Measurements from ENCODE around the gene TNS3.
A peak's percentile ranks its signal among the peaks of the same experiment; 100 is the strongest.

TNS3 gene

GRCh38 chr7:47580811-47581331 is 1.0 kb downstream of the TNS3 start:
- DNase-seq = peak; percentile 51

GRCh38 chr7:47580175-47580706 is 1.7 kb downstream of the TNS3 start:
- DNase-seq = no peak

DNA sequence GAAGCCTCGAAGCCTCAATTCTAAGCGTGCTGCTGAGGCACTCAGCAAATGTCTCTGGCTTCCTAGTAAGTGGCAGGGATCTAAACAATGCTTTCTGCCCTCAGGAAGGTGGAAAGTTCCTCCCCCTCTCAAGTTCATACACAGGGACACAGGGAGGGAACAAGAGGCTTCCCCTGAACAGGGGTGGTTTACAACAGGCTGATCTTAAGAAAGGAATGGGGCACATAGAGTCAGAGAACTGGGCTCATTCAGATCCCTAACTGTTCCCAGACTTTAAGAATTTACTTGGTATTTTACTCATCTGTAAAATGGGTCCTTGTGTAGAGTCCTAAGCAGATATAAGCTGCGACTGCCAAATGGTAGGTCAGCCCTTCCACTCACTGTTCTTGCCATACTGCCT is 2.5 kb downstream of the TNS3 start:
- no peak for DNase-seq

DNA sequence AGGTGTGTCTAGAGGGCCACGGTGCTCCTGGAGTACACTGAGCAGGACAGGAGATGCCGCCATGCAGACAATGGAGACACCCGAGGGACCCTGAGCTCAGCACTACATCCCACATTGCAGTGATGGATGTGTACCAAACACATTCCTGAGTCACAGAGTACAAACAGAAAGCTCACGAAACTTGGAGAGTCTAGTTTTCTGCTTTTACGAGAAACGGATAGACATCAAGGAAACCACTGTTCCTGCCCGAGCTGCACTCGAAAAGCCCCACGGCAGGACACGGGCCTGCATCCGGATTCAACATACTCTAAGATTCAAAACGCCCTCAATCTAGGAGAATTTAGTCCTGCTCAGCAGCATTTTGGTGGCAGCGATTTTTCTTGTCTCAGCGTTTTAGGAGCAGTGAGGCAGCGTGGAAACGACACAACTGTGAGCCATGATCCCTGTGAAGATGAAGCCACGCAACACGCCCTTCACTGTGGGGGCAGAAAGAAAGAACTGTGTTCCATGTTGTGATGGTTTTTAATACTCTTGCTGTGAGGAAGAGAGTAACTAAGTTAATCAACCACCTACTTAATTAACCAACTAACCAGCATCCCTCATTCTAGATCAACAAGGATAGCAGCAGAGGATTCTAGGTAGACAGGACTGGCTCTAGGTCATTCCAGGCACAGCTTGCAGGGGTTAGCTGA is 3.2 kb downstream of the TNS3 start:
- peak; percentile 81 for DNase-seq

DNA sequence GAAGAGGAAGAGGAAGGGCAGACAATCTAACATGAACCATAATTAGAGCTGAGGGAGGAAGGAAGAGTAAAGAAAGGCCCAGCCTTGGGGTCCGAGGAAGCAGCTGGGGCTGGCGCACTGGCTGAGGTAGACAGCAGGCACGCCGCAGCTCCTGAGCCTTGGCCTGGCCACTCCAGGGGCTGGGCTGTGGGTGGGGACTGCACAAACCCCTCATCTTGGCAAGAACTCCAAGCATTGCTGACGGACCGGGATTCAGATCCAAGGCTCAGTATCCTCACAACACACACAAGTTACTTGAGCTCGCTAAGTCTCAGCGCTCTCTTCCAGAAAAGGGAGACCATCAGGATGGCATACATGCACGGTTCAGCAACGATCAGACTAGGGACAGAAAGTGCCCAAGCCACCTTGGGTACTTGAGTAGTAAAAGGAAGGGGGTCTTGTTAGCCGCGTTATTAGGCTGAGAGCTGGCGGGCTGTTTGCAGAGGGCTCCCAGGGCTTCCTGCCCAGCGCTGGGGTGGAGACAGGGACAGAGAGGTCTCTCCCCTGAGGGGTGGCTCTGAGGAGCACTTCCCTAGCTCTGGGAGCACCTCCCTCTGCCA is 4.5 kb downstream of the TNS3 start:
- DNase-seq = no peak

DNA sequence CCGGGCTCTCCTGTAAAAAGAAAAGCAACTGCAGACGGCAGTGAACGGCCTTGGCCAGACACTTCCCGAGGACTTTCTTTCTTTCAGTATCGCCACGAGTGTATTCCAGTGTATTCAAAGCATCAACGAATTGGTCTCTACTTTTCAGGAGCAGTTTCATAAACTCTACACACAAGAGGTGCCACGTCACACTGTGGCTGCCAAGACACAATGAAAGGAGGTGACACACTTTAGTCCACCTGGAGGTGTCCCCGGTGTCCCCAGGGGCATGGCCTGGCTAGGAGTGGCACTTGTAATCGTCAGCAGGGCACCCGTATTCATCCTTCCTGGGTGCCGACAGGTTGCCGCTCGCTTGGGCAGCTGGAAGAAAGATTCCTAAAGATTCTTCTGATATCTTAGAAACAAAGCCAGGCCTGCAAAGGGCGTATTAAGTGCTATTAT is 5.0 kb downstream of the TNS3 start:
- DNase-seq = no peak

- no peak for DNase-seq
Observed at GRCh38 chr7:47576031-47576865, 5.7 kb downstream of the TNS3 start.

DNA sequence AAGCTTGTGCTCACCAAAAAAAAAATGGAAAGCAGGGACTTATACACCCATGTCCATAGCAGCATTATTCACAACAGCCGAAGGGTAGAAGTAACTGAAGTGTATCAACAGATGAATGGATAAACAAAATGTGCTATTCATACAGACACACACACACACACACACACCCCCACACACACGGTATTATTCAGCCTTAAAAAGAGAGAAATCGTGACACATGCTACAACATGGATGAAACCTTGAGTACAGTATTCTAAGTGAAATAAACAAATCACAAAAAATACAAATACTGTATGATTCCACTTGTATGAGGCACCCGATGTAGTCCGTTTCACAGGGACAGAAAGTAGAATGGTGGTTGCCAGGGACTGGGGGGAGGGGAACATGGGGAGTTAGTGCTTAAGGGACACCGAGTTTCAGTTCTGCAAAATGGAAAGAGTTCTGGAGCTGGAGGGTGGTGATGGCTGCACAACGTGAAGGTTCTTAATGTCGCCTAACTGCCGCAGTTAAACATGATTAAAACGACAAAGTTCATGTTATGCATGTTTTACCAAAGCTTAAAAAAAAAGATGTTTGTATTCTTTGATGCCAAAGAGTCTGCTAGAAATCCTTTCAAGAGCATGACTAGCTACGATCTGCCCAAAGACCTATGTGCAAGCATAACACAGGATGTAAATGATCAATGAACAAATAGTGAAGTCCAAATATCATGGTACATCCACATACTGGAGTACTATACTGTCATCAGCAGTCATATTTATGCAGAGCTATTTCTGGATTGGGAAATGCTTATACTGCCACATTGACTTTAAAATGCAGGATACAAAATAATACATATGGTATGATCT is 7.2 kb downstream of the TNS3 start:
- peak; percentile 94 for DNase-seq

DNA sequence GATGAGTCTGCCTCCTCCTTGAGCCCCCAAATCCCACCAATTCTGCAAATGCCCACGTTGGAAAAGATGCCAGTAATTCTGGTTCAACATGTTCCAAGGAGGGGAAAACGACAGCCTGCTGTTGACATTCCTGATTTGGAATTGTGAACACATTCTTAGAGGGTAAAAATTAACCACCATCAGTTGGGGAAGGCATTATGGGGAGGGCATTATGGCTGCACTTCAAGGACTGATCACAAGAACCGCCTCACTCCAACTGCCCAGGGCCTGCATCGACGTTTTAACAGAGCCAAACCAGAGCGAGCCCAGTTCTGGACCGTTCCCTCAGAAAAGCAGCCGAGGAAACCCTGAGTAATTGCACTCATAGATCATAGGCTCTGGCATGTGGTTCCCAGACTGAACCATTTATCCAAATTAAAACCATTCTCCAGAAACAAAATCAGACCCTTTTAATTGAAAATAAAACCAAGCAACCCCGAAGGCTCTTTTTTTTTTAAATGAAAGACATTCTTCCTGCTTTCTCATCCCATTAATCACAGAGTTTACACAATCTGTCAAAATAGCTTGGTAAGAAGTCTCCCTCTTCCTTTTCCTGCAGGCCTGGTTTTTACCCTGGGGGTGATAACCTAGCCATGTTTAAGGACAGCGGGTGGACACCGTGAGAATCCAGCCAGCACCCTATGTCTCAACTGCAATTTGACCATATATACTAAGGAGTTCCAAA is 8.0 kb downstream of the TNS3 start:
- DNase-seq = peak; percentile 69

- DNase-seq = no peak
Observed at GRCh38 chr7:47572939-47573757, 8.8 kb downstream of the TNS3 start.

DNA sequence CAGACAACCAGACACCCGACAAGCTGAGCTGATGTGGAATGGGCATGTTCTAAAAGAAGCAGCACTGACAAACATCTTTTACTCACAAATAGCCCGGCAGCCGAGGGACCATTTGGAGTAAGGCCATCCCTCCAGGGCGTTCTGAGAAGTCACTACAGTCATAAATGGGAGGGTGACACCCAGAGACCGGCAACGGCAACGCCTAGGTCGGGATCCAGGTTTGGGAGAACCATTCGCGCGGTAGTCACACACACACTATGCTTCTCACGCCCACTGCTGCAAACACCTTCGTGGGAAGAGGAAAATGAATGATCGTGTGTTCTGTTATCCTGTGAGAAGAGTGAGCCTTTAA is 9.8 kb downstream of the TNS3 start:
- DNase-seq = no peak

DNA sequence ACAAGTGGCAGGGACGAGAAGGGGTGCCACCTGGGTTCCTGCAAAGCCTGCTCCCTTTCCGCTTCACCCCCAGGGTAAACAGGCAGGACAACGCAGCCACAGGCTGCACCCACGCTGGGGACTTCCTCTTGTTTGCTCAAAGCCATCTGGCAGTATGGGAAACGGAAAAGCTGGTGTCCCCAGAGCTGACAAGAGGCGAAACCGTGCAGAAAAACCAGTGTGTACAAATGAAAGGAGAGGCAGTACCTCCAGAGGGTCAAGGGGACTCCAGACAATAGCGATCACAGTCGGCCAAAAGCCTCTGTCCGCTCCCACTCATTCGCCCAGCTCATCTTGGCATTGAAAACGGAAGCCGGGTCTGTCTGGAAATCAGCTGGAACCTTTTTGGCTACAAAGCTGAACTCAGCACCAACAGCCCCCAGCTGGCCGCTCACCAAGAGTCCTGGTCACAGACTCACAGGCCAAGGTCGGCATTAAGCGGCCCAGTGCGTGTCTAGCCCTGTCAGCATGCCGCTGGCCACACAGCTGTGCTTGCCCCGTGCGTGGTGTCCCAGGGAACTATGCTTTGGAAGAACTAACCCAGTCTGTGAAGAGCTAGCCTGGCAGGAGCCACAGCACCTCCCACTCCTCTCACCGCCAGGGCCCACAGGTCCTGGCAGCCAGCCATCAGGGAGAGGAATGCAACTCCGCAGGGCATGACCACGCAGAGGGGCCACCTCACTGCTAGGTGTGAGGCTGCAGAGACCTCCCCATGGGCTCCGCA is 10.4 kb downstream of the TNS3 start:
- DNase-seq = peak; percentile 70

DNA sequence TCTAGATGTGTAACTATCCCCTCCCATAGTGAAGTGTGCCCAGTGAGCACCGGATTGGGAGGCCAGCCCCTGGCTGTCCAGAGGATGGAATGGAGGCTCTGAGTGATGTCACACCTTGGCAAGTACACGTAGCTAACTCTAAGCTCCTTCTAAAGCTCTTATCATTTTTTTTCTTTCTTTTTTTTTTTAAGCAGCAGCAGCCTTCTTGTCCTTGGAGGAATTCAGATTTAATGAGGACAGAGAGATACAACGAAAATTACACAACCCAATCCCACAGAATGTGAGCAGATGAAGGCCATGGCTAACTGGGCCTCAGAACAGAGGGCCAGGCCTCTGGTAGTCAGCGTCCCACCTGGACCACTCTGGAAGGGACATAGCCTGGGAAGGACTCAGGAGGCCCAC is 11.3 kb downstream of the TNS3 start:
- DNase-seq = no peak

DNA sequence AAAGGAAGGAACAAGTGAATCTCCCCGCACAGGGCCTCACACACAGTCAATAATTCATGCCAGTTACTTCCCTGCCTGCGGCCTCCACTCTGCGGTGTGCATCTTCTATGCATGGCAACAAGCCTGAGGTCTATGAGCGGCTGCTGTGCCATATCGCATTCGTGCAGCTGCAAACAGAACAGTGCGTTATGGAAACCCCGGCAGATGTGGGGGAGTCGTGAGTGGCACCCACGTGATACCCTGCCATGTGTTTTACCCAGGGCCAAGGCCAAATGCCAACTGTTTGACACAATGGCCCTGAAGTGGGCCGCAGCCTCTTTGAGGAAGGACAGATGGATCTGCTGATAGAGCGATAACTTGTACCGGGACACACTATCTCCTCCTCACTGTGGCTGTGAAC is 13.4 kb downstream of the TNS3 start:
- DNase-seq = peak; percentile 55

- no peak for DNase-seq
Observed at GRCh38 chr7:47568056-47568455, 13.9 kb downstream of the TNS3 start.

- DNase-seq = no peak
Observed at GRCh38 chr7:47565640-47566250, 16.2 kb downstream of the TNS3 start.

- DNase-seq = no peak
Observed at GRCh38 chr7:47563521-47563920, 18.4 kb downstream of the TNS3 start.

DNA sequence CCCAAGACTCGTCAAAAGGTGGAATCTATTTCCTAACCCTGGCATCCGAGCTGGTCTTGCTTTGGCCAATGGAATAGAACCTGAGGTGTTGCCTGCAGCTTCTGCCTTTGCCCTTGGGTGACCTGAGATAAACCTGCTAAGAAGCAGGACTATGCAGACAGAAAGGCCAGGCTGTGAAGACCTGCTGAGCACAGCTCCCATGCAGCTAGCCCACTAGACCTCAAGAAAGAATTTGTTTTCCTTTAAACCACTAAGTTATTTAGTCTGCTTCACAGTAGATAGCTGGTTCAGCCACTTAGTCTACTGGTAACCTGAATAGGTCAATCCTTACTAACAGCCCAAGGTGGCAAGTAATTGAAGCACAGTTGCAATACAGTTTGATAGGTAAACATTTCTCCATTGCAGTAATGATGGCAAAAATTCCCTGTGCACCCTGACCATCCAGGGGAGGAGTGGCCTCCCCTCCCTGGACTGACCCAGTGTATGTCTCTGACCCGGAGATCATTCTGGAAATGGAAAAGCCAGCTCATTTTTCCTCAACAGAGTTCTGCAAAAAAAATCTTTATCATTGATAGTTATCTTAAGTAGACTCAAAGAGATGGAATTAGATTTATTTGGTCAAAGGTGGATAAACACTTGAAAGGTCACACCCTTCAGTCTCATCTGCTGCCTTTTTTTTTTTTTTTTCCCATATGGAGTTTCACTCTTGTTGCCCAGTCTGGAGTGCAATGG is 20.0 kb downstream of the TNS3 start:
- no peak for DNase-seq
